ENCODE measurements around the gene CNIH3.

DNA sequence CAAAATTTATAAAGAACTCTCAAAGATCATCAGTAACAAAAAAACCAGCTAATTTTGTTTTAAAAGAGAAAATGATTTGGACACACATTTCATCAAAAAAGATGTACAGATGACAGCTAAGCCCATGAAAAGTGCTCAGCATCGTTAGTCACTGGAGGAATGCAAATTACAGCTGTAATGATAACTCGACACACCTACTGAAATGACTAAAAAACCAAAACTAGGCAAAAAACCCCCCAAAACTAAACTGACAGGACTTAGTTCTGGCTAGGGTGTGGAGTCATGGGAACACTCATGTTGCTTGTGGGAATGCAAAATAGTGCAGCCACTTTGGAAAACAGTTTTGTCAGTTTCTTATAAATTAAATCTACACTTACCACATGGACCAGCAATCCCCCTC is 59.5 kb downstream of the CNIH3 start:
- TF ChIP-seq, protein P1, sequence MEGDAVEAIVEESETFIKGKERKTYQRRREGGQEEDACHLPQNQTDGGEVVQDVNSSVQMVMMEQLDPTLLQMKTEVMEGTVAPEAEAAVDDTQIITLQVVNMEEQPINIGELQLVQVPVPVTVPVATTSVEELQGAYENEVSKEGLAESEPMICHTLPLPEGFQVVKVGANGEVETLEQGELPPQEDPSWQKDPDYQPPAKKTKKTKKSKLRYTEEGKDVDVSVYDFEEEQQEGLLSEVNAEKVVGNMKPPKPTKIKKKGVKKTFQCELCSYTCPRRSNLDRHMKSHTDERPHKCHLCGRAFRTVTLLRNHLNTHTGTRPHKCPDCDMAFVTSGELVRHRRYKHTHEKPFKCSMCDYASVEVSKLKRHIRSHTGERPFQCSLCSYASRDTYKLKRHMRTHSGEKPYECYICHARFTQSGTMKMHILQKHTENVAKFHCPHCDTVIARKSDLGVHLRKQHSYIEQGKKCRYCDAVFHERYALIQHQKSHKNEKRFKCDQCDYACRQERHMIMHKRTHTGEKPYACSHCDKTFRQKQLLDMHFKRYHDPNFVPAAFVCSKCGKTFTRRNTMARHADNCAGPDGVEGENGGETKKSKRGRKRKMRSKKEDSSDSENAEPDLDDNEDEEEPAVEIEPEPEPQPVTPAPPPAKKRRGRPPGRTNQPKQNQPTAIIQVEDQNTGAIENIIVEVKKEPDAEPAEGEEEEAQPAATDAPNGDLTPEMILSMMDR (IDR thresholded peaks at IDR 0.05; ENCODE audit: low read length): no peak
- no peak for TF ChIP-seq EZH2 (IDR thresholded peaks at IDR 0.05; ENCODE audit: borderline replicate concordance, low read length)

All from OCI-LY1 (cell line).